Endometrium (tissue), 2 donors: ENCODE results near the gene GGCT.
"Not testable (repeated sequence)": the region's sequence is repeated elsewhere in the genome, so short reads cannot be mapped to it uniquely, and the experiment has no call there.

Source experiments
- FAIRE-seq: peaks from 2 replicates; lab custom pipeline; 2012; peaks lifted over from hg19 to GRCh38; lab: Jason Lieb, UNC
- donor health status: control.
- donor health status: control.

GGCT gene

GRCh38 chr7:30515761-30516160 lies 11.1 kb upstream of the GGCT start:
- FAIRE-seq = no peak

- no peak for FAIRE-seq
These were observed 10.1 kb upstream of the GGCT start for GRCh38 chr7:30514776-30515175.

DNA sequence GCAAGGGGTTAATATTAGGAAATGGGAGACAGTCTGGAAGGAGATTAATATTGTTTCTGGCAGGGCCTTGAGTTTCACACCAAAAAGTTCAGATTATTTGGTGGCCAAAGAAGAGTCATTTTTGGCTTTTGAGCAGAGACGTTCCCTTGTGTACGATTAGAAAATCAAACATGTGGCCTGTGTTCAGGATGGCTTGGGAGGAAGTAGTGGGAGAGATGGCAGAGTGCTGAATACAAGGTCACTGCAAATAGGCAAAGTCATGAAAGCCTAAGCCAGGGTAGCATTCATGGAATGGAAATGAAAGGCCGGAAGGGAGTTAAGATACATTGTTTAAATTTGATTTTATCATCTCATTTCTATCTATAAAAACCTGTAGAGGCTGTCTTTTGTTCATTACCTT lies 9.5 kb upstream of the GGCT start:
- no peak for FAIRE-seq

GRCh38 chr7:30513762-30514161 lies 9.1 kb upstream of the GGCT start:
- no peak for FAIRE-seq

DNA sequence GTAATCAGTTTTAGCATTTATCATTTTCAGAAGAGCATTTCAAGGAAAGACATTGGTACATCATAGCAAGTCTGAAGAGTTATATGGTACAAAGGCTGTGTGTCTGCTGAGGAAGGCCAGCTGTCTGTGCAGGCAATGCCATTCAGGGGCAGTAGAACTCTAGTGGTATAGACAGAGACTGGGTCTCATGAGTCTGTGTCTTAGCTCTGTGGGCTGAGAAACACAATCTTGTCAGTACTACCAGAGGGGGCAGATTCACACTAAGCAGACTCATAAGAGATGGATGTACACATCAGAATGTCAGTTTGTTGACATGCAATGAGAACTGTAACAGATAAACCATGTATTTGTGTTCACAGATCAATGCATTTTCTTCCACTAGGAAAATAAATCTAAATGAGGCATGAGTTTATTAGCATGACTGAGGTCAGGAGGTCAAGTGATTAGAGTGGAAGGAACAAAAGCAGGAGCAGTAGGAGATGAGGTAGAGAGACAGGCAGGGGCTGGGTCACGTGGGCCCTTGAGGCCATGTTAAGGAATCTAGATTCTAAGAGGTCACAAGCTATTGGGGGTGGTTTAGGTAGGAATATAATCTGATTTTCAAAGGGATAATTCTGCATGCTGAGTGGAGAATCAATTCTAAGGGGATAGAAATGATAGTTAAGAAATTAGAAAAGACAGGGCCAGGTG lies 7.5 kb upstream of the GGCT start:
- FAIRE-seq = no peak

- FAIRE-seq = no peak
These were observed 6.9 kb upstream of the GGCT start for GRCh38 chr7:30511494-30511893.

DNA sequence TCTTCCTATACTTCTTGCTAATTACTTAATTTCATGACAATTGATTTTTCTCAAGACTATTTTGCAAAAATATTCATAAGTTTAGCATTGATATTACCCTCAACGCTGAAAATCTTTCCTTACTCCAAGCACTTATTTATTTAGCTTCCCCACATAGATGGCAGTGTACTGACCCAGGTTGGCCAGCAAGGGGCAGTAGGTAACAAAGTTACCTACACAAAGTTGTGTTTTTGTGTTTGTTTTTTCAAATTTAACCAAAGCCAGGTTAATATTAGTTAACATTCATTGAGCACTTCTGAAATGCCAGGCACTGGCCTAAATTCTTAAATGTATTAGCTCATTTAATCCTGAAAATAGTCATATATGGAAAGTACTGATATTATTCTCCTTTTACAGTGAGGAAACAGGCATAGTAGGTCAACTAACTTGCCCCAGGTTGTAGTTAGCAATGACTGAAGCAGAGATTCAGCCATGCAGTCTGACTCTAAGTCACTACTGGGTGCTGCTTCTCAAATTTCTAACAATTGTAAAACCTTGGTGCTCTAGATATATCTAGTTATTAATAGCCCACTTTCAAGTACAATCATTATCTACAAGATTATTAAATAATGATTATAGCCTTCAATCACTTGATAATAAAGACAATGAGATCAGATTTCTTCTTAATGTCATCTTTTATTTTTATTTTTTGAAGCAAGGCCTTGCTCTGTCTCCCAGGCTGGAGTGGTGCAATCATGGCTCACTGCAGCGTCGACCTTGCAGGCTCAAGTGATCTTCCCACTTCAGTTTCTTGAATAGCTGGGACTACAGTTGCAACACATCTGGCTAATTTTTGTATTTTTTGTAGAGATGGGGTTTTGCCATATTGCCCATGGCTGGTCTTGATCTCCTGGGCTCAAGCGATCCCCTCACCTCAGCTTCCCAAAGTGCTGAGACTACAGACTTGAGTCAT lies 5.8 kb upstream of the GGCT start:
- no peak for FAIRE-seq

DNA sequence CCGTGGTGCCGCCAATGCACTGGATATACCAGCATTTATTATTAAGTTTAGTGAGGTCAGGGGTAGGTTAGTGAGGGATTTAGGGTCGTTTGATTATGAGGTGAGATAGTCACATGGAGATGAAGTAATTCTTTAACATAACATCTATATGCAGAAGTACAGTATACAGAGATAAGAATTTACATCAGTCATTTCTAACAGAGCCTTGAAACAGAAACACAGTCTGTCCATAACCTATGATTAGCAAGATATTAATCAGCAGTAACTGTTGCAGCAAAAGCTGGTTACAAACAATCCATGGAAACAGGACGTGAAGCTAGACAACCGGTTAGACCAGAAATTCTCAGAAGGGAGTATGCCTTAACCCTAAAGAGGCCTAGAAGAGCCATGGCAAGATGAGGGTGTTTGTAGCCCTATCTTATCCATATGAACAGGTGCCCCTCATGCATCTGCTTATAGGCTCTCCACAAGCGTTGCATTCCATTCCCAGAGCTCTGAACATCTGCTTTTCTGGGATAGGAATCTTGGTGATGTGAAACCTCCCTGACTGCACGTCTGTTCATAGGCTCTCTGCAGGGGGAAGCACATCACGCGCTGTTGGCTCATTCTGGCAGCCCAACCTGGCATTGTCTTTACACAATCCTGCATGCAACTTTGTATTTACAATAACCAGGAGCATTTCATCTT lies 4.7 kb upstream of the GGCT start:
- FAIRE-seq = not testable (repeated sequence)

DNA sequence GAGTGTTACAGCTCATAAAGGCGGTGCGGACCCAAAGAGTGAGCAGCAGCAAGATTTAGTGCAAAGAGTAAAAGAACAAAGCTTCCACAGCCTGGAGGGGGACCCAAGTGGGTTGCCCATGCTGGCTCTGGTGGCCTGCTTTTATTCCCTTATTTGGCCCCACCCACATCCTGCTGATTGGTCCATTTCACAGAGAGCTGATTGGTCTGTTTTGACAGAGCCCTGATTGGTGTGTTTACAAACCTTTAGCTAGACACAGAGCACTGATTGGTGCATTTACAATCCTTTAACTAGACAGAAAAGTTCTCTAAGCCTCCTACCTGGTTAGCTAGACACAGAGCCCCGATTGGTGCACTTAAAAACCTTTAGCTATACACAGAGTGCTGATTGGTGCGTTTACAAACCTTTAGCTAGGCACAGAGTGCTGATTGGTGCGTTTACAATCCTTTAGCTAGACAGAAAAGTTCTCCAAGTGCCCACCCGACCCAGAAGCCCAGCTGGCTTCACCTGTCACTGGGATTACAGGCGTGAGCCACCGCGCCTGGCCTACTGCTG lies 2.8 kb upstream of the GGCT start:
- not testable (repeated sequence) for FAIRE-seq

- FAIRE-seq = no peak
These were observed 607 bp upstream of the GGCT start for GRCh38 chr7:30505174-30505697.

DNA sequence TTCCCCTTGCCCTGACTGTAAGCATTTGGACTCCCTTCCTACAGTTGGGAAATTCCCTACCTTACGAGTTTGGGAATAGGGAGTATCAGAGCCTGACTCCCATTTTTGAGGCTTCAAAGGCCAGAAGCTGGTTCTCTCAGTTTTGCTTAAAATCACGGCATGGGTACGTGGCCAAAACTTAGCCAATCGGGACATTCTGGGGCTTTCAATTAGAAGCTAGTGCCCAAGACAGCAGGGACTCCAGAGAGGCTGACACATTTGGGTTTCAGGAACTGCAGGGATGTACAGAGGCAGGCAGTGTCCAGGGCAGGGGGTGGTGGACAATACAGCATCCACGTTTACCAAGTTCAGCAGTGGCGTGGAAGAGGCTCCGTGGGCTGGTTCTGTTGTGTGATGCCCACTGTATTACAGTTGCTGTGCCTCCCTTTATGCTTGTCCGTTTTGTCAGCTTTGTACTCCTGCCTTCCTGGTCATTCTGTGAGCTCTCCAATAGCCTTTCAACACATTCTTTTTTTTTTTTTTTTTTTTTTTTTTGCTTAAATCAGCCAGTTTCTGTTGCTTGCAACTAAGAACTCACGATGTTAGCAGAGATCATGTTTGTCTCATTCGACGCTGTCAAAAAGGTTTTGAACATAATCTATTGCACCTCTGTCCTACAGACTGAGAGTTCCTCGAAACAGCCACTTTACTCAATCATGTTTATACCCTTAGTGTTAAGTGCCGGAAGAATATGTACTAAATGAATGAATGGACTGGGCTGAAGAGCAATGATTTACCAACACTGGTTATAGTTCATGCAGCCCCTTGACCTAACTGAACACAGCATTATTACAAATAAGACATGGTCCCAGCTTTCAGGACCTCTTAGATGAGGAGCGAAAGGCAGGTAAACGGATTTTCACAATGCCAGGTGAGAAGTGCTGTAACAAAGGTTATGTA lies 1.1 kb downstream of the GGCT start:
- FAIRE-seq = no peak

DNA sequence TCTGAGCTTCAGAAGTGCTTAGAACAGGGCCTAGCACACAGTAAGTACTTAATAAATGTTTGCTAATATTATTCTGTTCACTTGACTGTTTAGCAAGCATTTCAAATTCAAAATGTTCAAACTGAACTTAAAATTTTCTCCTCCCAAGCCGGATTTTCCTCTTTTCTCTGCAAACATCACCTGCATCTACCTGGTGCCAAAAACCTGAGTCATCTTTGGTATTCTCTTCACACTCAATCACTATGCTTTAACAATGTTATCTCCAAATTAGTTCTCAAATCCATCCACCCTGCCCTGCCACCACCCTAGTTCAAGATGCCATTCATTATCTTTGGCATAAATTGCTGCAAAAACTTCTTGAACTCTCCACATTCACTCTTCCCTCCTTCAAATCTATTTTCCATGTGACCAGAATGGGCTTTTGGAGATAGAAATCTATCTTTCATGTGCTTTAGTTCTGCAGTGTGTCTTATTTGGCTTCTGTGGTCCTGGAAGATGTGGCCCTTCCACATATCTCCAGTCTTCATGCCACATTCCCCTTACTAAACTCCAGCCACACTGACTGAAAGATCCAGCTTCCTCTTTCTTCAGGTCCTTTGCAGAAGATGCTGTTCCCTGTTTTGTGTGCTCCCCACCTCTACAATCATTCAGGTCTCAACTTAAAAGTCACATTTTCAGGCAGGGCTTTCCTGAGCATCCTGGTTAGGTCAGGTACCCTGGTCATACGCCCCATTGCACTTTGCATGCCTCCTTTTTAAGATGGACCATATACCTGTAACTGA lies 2.0 kb downstream of the GGCT start:
- no peak for FAIRE-seq

DNA sequence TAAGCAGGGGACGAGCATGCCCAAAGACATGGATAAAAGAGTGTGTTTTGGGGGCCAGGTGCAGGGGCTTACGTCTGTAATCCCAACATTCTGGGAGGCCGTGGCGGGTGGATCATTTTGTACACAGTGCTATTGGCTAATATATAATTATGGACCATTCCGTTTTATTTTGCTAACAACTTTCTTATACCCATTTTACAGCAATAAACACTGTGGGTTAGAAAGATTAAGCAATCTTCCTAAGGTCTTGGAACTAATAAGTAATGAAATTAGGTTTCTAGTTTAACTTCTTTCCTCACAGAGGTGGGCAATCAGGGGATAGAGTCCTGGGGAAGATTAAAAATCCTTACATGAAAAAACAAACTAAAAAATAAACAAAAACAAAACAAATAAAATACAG lies 3.4 kb downstream of the GGCT start:
- no peak for FAIRE-seq

GRCh38 chr7:30493228-30493627 lies 11.4 kb downstream of the GGCT start:
- FAIRE-seq = no peak

DNA sequence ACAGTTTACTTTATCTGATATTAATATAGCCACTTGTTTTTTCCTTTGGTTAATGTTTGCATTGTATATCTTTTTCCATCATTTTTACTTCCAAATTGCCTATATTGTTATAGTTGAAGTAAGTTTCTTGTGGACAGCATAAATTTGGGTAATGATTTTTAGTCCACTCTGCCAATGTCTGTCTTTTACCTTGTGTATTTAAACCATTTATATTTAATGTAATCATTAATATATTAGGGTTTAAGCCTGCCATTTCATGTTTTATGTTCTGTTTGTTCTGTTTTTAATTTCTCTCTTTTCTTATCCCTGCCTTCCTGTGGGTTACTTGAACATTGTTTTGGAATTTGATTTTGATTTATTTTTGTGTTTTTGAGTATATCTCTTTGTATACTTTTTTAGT lies 13.2 kb downstream of the GGCT start:
- FAIRE-seq = no peak

GRCh38 chr7:30487371-30487770 lies 17.3 kb downstream of the GGCT start:
- no peak for FAIRE-seq

DNA sequence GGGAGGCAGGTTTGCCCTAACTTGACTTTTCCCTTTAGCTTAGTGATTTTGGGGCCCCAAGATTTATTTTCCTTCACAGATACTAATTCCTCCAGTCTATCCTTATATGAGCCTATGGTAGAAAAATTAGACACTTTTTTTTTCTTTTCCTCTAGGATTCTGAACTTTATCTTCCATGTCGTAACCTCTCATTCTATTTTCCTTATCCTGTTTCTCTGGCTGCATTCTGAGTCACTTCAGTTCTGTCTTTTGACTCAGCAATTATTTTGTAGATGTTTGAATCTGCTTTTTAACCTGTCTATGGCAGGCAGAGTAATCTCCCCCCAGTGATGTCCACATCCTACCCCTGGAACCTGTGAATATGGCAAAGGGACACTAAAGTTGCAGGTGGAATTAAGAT lies 19.0 kb downstream of the GGCT start:
- FAIRE-seq = no peak

GRCh38 chr7:30481416-30481815 lies 23.2 kb downstream of the GGCT start:
- not testable (repeated sequence) for FAIRE-seq

GRCh38 chr7:30479202-30480120 lies 25.2 kb downstream of the GGCT start:
- no peak for FAIRE-seq
